GM12878 (cell line): ENCODE measurements around the gene CCDC82. TPM values are rescaled to one million over a fixed set of nuclear protein-coding genes. Genes with fewer than 3 reads are reported as not detected.

ENCODE experiments used
- BCL11A ChIP-seq: IDR thresholded peaks from 2 replicates; pipeline ENCODE4 v1.6.1; 2011; ENCODE audit warnings: low read depth, low read length
- BHLHE40 ChIP-seq, 2 experiments: fragments of 450-650 bp in 1 of 2; IDR thresholded peaks; 2 replicates each; pipeline ENCODE4 v1.6.1; 2011 to 2017; ENCODE audit warnings: low read depth in 2 of 2, borderline replicate concordance in 1 of 2, improper control_type of control experiment in 1 of 2, low read length in 1 of 2, mild to moderate bottlenecking in 1 of 2
- BMI1 ChIP-seq: fragments of 450-650 bp; IDR thresholded peaks from 2 replicates; pipeline ENCODE4 v1.6.1; 2016; ENCODE audit warnings: mild to moderate bottlenecking, moderate library complexity, borderline replicate concordance
- CEBPB ChIP-seq, 2 experiments: fragments of 150-350 bp in 1 of 2; IDR thresholded peaks; 2 replicates each; pipeline ENCODE4 v1.6.1; 2012 to 2014; ENCODE audit warnings: low read depth in 2 of 2, low read length in 2 of 2, borderline replicate concordance in 1 of 2, inconsistent platforms in 1 of 2
- CHD4 ChIP-seq: fragments of 200-600 bp; sonication (generic); IDR thresholded peaks from 2 replicates; pipeline ENCODE4 v1.6.1; 2016; ENCODE audit warnings: mild to moderate bottlenecking
- IKZF1 ChIP-seq: fragments of 450-650 bp; conservative IDR thresholded peaks from 2 replicates; pipeline ENCODE4 v1.6.1; 2017; ENCODE audit warnings: antibody characterized with exemption, mild to moderate bottlenecking
- MLLT1 ChIP-seq: fragments of 450-650 bp; IDR thresholded peaks from 2 replicates; pipeline ENCODE4 v1.6.1; 2016; ENCODE audit warnings: mild to moderate bottlenecking
- MXI1 ChIP-seq: fragments of 150-350 bp; IDR thresholded peaks from 2 replicates; pipeline ENCODE4 v1.6.1; 2011; ENCODE audit warnings: low read depth, mild to moderate bottlenecking, inconsistent platforms, low read length, improper control_type of control experiment
- NFIC ChIP-seq: IDR thresholded peaks from 2 replicates; pipeline ENCODE4 v1.6.1; 2012; ENCODE audit warnings: low read depth, mild to moderate bottlenecking, inconsistent platforms, low read length, moderate library complexity
- RCOR1 ChIP-seq: conservative IDR thresholded peaks from 2 replicates; pipeline ENCODE4 v1.6.1; 2012; ENCODE audit warnings: low read depth, low read length, improper control_type of control experiment
- SMC3 ChIP-seq: IDR thresholded peaks from 2 replicates; pipeline ENCODE4 v1.6.1; 2011; ENCODE audit warnings: low read length, improper control_type of control experiment, borderline replicate concordance
- TBL1XR1 ChIP-seq: IDR thresholded peaks from 2 replicates; pipeline ENCODE4 v1.6.1; 2012; ENCODE audit warnings: low read depth, low read length, improper control_type of control experiment
- TCF12 ChIP-seq: IDR thresholded peaks from 2 replicates; pipeline ENCODE4 v1.6.1; 2011; ENCODE audit warnings: low read depth, mild to moderate bottlenecking, low read length
- YBX1 ChIP-seq: fragments of 450-650 bp; IDR thresholded peaks from 2 replicates; pipeline ENCODE4 v1.6.1; 2016; ENCODE audit warnings: antibody characterized with exemption
- ZBED1 ChIP-seq: IDR thresholded peaks from 2 replicates; pipeline ENCODE4 v1.6.1; 2016; ENCODE audit warnings: borderline replicate concordance
- ZBTB4 ChIP-seq: fragments of 450-650 bp; formaldehyde crosslinking; IDR thresholded peaks from 2 replicates; pipeline ENCODE4 v1.4.0; 2022; ENCODE audit warnings: mild to moderate bottlenecking, moderate library complexity
- polyA plus RNA-seq, 11 experiments: library from polyadenylated mRNA; depleted of rRNA in 4 of 11; unstranded in 6 of 11; stranded (reverse) in 5 of 11; fragments of >200 nt; fragmentation: Nextera tagmentation in 4 of 11; fragmentation: Illumina TruSeq in 1 of 11; extraction: Ambion mirVana in 4 of 11; extraction: Trizol in 1 of 11; gene quantifications; 1 replicate in 1 of 11; 2 replicates in 10 of 11; pipeline versions ENCODE4 v1.2.1 to v1.2.3, GENCODE V29; 2011 to 2016; ENCODE audit warnings: inconsistent platforms in 2 of 11, missing spikeins in 2 of 11, low read depth in 1 of 11
- total RNA-seq, 4 experiments: library from RNA; depleted of rRNA in 3 of 4; stranded (reverse); fragments of >200 nt in 3 of 4; fragmentation: Illumina TruSeq in 1 of 4; extraction: Trizol in 1 of 4; gene quantifications; 2 replicates each; pipeline versions ENCODE4 v1.2.1 to v1.2.3, GENCODE V29; 2013 to 2021
- TF ChIP-seq, protein P1 (sequence below): IDR thresholded peaks from 2 replicates; pipeline ENCODE4 v1.6.1; 2012; ENCODE audit warnings: low read depth, low read length, improper control_type of control experiment
- TF ChIP-seq, protein P2 (sequence below): IDR thresholded peaks from 2 replicates; pipeline ENCODE4 v1.6.1; 2012; ENCODE audit warnings: low read length, inconsistent platforms

The CCDC82 gene
- total and polyA plus RNA-seq, 10 of the 15 experiments (the other 5 are each of a cell fraction or from before 2014, with no cell fraction given): 15.2 to 62.4 (median 28.8) TPM

GRCh38 chr11:96389720-96390487 lies at the start of gene CCDC82, which contains the start of gene JRKL (continued):
- no peak for TF ChIP-seq ZBTB4
- TF ChIP-seq, protein P1, sequence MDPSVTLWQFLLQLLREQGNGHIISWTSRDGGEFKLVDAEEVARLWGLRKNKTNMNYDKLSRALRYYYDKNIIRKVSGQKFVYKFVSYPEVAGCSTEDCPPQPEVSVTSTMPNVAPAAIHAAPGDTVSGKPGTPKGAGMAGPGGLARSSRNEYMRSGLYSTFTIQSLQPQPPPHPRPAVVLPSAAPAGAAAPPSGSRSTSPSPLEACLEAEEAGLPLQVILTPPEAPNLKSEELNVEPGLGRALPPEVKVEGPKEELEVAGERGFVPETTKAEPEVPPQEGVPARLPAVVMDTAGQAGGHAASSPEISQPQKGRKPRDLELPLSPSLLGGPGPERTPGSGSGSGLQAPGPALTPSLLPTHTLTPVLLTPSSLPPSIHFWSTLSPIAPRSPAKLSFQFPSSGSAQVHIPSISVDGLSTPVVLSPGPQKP: 0 out of 2 replicates have a peak, but pooled peaks have one; percentile 62
- TF ChIP-seq, protein P2, sequence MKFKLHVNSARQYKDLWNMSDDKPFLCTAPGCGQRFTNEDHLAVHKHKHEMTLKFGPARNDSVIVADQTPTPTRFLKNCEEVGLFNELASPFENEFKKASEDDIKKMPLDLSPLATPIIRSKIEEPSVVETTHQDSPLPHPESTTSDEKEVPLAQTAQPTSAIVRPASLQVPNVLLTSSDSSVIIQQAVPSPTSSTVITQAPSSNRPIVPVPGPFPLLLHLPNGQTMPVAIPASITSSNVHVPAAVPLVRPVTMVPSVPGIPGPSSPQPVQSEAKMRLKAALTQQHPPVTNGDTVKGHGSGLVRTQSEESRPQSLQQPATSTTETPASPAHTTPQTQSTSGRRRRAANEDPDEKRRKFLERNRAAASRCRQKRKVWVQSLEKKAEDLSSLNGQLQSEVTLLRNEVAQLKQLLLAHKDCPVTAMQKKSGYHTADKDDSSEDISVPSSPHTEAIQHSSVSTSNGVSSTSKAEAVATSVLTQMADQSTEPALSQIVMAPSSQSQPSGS: no peak
- TF ChIP-seq YBX1: no peak
- no peak for TF ChIP-seq TBL1XR1
- no peak for TF ChIP-seq TCF12
- no peak for TF ChIP-seq RCOR1
- TF ChIP-seq NFIC: no peak
- peak; percentile 19 to 43; a peak in 1 of 4 replicates for TF ChIP-seq BHLHE40 (IDR thresholded peaks at IDR 0.05; ENCODE audit: borderline replicate concordance in 1 of 2, low read depth in 2 of 2, low read length in 1 of 2)
- TF ChIP-seq BMI1: no peak
- no peak; the same call in 1 of the 2 replicates for TF ChIP-seq SMC3
- TF ChIP-seq CEBPB (IDR thresholded peaks at IDR 0.05; ENCODE audit: borderline replicate concordance in 1 of 2, low read depth in 2 of 2, low read length in 2 of 2): no peak
- TF ChIP-seq BCL11A: 0 out of 2 replicates have a peak, but pooled peaks have one; percentile 5
- no peak for TF ChIP-seq CHD4
- no peak; the same call in 1 of the 2 replicates for TF ChIP-seq ZBED1
- TF ChIP-seq MXI1: peak; percentile 78
- TF ChIP-seq MLLT1: no peak
- peak; percentile 53 for TF ChIP-seq IKZF1
- TF ChIP-seq, all 136 proteins: peak for 41
